ENCODE results near the gene ARVCF. TPM values are rescaled to one million over a fixed set of nuclear protein-coding genes. Genes with fewer than 3 reads are reported as not detected.

ARVCF gene
- polyA plus RNA-seq, 1 of the 3 experiments (the other 2 are of a cell fraction): 27.4 TPM

DNA sequence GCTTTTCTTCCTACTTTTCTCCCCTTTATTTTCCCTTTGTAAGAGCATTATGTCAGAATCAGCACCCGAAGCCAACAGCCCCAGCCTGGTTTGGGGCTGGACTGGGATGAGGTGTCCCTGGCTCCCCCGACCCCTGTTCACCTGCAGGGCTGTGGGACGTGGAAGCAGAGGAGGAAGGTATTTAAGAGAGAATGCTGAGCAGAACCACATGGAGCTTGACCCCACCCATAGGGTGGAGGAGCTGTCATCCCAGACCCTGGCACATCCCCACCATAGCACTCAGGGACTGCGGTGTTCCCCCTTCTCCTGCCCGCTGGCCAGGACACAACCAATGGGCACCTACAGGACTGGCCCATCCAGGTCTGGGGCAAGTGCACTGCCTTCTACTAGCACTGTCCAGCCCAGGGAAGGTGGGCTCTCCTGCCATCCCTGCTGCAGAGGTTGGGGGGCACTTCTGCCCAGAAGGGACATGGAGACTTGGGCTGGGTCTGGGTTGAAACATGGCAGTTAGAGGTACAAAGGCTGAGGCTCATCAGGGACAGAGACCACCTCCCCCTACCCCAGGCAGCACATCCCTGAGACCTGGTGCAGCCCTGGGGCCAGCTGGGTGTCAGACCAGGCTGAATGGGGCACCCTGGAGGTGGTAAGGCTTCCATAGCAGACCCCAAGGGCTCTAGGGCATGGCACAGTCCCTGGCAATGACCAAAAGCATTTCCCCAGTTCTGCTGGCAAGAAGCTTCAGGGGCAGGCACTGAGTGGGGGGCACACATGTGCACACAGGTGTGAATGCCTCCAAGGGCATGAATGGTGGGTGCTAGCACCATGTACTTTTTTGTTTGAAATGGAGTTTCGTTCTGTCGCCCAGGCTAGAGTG, 23.9 kb upstream of the ARVCF start:
- Histone ChIP-seq H3K27me3 (ENCODE audit: insufficient read depth) (no peaks in the 10 kb centered on the region), H3K4me2 (no peak overlapping the region)
- 100% methylated on average over 5 of the region's 7 CpGs for WGBS (ENCODE audit: low lambda C conversion rate)

More for the DNA sequence above, 23.9 kb upstream of the ARVCF start:
- H4K20me1 ChIP-seq (ENCODE audit: insufficient read depth): no peaks in the 10 kb centered on the region
- TF ChIP-seq EP300 (IDR thresholded peaks at IDR 0.05; ENCODE audit: borderline replicate concordance in 1 of 2, low read depth in 1 of 2, low read length in 1 of 2): no peak
- no peak for TF ChIP-seq MXI1 (IDR thresholded peaks at IDR 0.05; ENCODE audit: low read depth, low read length)
- no peak for TF ChIP-seq SIN3A (IDR thresholded peaks at IDR 0.05; ENCODE audit: borderline replicate concordance, low read depth, low read length)
- TF ChIP-seq EZH2phosphoT487 (IDR thresholded peaks at IDR 0.05; ENCODE audit: borderline replicate concordance, low read depth): no peak
- no peak for TF ChIP-seq RXRA (IDR thresholded peaks at IDR 0.05; ENCODE audit: borderline replicate concordance, low read depth)
- TF ChIP-seq, protein P1, sequence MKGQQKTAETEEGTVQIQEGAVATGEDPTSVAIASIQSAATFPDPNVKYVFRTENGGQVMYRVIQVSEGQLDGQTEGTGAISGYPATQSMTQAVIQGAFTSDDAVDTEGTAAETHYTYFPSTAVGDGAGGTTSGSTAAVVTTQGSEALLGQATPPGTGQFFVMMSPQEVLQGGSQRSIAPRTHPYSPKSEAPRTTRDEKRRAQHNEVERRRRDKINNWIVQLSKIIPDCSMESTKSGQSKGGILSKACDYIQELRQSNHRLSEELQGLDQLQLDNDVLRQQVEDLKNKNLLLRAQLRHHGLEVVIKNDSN (IDR thresholded peaks at IDR 0.05; ENCODE audit: borderline replicate concordance, low read depth): no peak
- no peak for TF ChIP-seq RFX5 (IDR thresholded peaks at IDR 0.05; ENCODE audit: low read length)
- TF ChIP-seq FOSL2 (IDR thresholded peaks at IDR 0.05; ENCODE audit: borderline replicate concordance, low read depth): no peak
- TF ChIP-seq YY1 (IDR thresholded peaks at IDR 0.05; ENCODE audit: low read depth): no peak
- TF ChIP-seq NRF1 (IDR thresholded peaks at IDR 0.05; ENCODE audit: low read depth, low read length): no peak
- TF ChIP-seq, protein P2, sequence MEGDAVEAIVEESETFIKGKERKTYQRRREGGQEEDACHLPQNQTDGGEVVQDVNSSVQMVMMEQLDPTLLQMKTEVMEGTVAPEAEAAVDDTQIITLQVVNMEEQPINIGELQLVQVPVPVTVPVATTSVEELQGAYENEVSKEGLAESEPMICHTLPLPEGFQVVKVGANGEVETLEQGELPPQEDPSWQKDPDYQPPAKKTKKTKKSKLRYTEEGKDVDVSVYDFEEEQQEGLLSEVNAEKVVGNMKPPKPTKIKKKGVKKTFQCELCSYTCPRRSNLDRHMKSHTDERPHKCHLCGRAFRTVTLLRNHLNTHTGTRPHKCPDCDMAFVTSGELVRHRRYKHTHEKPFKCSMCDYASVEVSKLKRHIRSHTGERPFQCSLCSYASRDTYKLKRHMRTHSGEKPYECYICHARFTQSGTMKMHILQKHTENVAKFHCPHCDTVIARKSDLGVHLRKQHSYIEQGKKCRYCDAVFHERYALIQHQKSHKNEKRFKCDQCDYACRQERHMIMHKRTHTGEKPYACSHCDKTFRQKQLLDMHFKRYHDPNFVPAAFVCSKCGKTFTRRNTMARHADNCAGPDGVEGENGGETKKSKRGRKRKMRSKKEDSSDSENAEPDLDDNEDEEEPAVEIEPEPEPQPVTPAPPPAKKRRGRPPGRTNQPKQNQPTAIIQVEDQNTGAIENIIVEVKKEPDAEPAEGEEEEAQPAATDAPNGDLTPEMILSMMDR (IDR thresholded peaks at IDR 0.05): no peak
- TF ChIP-seq, protein P3, sequence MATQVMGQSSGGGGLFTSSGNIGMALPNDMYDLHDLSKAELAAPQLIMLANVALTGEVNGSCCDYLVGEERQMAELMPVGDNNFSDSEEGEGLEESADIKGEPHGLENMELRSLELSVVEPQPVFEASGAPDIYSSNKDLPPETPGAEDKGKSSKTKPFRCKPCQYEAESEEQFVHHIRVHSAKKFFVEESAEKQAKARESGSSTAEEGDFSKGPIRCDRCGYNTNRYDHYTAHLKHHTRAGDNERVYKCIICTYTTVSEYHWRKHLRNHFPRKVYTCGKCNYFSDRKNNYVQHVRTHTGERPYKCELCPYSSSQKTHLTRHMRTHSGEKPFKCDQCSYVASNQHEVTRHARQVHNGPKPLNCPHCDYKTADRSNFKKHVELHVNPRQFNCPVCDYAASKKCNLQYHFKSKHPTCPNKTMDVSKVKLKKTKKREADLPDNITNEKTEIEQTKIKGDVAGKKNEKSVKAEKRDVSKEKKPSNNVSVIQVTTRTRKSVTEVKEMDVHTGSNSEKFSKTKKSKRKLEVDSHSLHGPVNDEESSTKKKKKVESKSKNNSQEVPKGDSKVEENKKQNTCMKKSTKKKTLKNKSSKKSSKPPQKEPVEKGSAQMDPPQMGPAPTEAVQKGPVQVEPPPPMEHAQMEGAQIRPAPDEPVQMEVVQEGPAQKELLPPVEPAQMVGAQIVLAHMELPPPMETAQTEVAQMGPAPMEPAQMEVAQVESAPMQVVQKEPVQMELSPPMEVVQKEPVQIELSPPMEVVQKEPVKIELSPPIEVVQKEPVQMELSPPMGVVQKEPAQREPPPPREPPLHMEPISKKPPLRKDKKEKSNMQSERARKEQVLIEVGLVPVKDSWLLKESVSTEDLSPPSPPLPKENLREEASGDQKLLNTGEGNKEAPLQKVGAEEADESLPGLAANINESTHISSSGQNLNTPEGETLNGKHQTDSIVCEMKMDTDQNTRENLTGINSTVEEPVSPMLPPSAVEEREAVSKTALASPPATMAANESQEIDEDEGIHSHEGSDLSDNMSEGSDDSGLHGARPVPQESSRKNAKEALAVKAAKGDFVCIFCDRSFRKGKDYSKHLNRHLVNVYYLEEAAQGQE (IDR thresholded peaks at IDR 0.05; ENCODE audit: low read depth, low read length): no peak
- TF ChIP-seq ELF1 (IDR thresholded peaks at IDR 0.05): no peak
- TF ChIP-seq GABPA (IDR thresholded peaks at IDR 0.05; ENCODE audit: low read depth): no peak
- TF ChIP-seq TCF12 (IDR thresholded peaks at IDR 0.05): no peak
- no peak for TF ChIP-seq TEAD4 (IDR thresholded peaks at IDR 0.05; ENCODE audit: borderline replicate concordance, insufficient read depth)
- no peak for TF ChIP-seq NFIC (IDR thresholded peaks at IDR 0.05; ENCODE audit: borderline replicate concordance)
- TF ChIP-seq FOXJ3 (CRISPR knock-in tag; IDR thresholded peaks at IDR 0.05): no peak
- TF ChIP-seq TAF1 (IDR thresholded peaks at IDR 0.05; ENCODE audit: borderline replicate concordance, low read depth, low read length): no peak
- TF ChIP-seq RCOR1 (IDR thresholded peaks at IDR 0.05; ENCODE audit: low read length): no peak
- no peaks in the 10 kb centered on the region for H3F3A ChIP-seq (replicated peaks; ENCODE audit: insufficient read depth)
- ChIA-PET POLR2A (no interaction called here), CTCF (interaction anchor here (1.3 kb wide), 1 partner anchor 28 kb away, joined by 3 read pairs; no protein-coding TSS in a partner anchor)
- no peaks in the 10 kb centered on the region for H3K9me2 ChIP-seq
- H3K36me3 ChIP-seq (replicated peaks in 1 of 2; ENCODE audit: control insufficient read depth in 1 of 2, insufficient read depth in 2 of 2, low read length in 1 of 2): no peaks in the 10 kb centered on the region
- H3K27ac ChIP-seq (ENCODE audit: low read depth in 2 of 2, low read length in 1 of 2): no peak overlapping the region
- H2AFZ ChIP-seq (ENCODE audit: low read depth): no peak overlapping the region
- H3K9me3 ChIP-seq: no peaks in the 10 kb centered on the region
- DNase-seq: no peak
- H3K4me3 ChIP-seq (ENCODE audit: low read depth in 2 of 2, low read length in 1 of 2): no peak overlapping the region
- H3K4me1 ChIP-seq (ENCODE audit: control insufficient read depth in 1 of 2, insufficient read depth in 2 of 2, low read depth in 1 of 2, low read length in 1 of 2): no peaks in the 10 kb centered on the region
- peaks cover 2% of the 10 kb centered on the region; the same call in 1 of the 2 replicates for H3K79me2 ChIP-seq (ENCODE audit: insufficient read depth)
- no peak overlapping the region for H3K9ac ChIP-seq

Data from SK-N-SH (cell line).